Vagina (tissue), 2 donors: ENCODE measurements around the gene CMTR1. TPM values are rescaled to one million over a fixed set of nuclear protein-coding genes. Genes with fewer than 3 reads are reported as not detected.
"Not testable (repeated sequence)": the region's sequence is repeated elsewhere in the genome, so short reads cannot be mapped to it uniquely, and the experiment has no call there.

ENCODE experiments used
- DNase-seq, 2 donors: peaks; one replicate each; pipeline ENCODE4 v3.0.0-alpha.2; 2017; ENCODE audit errors: extremely low spot score in 2 of 2
- H3K27ac ChIP-seq: fragments of 200-600 bp; sonication (generic); one replicate; pipeline ENCODE4 v1.5.1; 2019
- H3K27me3 ChIP-seq: fragments of 200-600 bp; sonication (generic); one replicate; pipeline ENCODE4 v1.5.1; 2019
- H3K36me3 ChIP-seq, 2 donors: fragments of 200-600 bp; sonication (generic); one replicate each; pipeline ENCODE4 v1.5.1; 2017 to 2019
- H3K4me1 ChIP-seq: fragments of 200-600 bp; sonication (generic); one replicate; pipeline ENCODE4 v1.5.1; 2019
- H3K4me3 ChIP-seq, 2 donors: fragments of 200-600 bp; sonication (generic); 1 replicate in 1 of 2; 2 replicates in 1 of 2; pipeline ENCODE4 v1.5.1; 2016 to 2019
- H3K9me3 ChIP-seq: fragments of 200-600 bp; sonication (generic); one replicate; pipeline ENCODE4 v1.5.1; 2019
- POLR2A ChIP-seq, 2 donors: fragments of 450-650 bp; IDR thresholded peaks; one replicate each; pipeline ENCODE4 v1.6.1; 2017; ENCODE audit warnings: antibody characterized with exemption in 2 of 2, mild to moderate bottlenecking in 2 of 2, moderate library complexity in 2 of 2
- POLR2AphosphoS5 ChIP-seq, 2 donors: sonication (generic); formaldehyde crosslinking; IDR thresholded peaks; one replicate each; pipeline ENCODE4 v1.9.0; 2017; ENCODE audit warnings: antibody characterized with exemption in 2 of 2, mild to moderate bottlenecking in 2 of 2, low read depth in 1 of 2; ENCODE audit not compliant: insufficient read depth in 1 of 2
- intact Hi-C: fragments of 100-400 bp; cut with DNase I; formaldehyde crosslinking; loops from one replicate; pipeline ENCODE4 v1.15.1; 2023
- total RNA-seq: library from RNA; depleted of rRNA; stranded (reverse); fragments of >200 nt; gene quantifications from one replicate; pipeline ENCODE4 v1.2.3, GENCODE V29; 2016
- TF ChIP-seq, protein P1 (sequence below), 3 experiments: fragments of 450-650 bp in 2 of 3; fragments of 200-600 bp in 1 of 3; sonication (generic) in 1 of 3; IDR thresholded peaks; one replicate each; pipeline ENCODE4 v1.5.1; 2017 to 2019; ENCODE audit warnings: antibody characterized with exemption in 3 of 3, mild to moderate bottlenecking in 2 of 3, moderate library complexity in 2 of 3

The CMTR1 gene
- total RNA-seq, 1 donor from 2014 or later, result 24.3 TPM

DNA sequence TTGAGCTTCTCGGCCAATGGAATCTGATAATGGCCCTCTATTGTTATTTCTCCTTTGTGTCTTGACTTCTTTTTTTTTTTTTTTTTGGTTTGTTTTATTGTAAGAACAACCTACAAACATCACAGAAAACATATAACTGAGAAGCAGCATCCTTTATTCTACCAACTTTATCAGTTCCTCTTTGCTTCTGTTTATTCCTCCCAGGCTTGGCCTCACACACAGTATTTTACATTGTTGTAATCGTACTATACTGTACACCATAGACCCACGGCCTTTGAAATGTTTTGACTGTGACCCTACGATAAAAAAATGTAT is 67.2 kb downstream of the CMTR1 start:
- Histone ChIP-seq H3K9me3 (no peaks in the 10 kb centered on the region), H3K27me3 (no peaks in the 10 kb centered on the region), H3K4me1 (peaks cover 9% of the 10 kb centered on the region), H3K27ac (no peak overlapping the region), H3K4me3 (peak overlapping the region; percentile 64 to 80), H3K36me3 (no peaks in the 10 kb centered on the region)
- intact Hi-C loops, result no loop called here
- DNase-seq, result no peak
- TF ChIP-seq, protein P1, sequence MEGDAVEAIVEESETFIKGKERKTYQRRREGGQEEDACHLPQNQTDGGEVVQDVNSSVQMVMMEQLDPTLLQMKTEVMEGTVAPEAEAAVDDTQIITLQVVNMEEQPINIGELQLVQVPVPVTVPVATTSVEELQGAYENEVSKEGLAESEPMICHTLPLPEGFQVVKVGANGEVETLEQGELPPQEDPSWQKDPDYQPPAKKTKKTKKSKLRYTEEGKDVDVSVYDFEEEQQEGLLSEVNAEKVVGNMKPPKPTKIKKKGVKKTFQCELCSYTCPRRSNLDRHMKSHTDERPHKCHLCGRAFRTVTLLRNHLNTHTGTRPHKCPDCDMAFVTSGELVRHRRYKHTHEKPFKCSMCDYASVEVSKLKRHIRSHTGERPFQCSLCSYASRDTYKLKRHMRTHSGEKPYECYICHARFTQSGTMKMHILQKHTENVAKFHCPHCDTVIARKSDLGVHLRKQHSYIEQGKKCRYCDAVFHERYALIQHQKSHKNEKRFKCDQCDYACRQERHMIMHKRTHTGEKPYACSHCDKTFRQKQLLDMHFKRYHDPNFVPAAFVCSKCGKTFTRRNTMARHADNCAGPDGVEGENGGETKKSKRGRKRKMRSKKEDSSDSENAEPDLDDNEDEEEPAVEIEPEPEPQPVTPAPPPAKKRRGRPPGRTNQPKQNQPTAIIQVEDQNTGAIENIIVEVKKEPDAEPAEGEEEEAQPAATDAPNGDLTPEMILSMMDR (IDR thresholded peaks at IDR 0.05), result no peak
- TF ChIP-seq POLR2AphosphoS5 (IDR thresholded peaks at IDR 0.05; ENCODE audit: insufficient read depth in 1 of 2, low read depth in 1 of 2) (no peak), POLR2A (IDR thresholded peaks at IDR 0.05) (no peak)

GRCh38 chr6:37500904-37501303 is 67.9 kb downstream of the CMTR1 start:
- H3K4me1 ChIP-seq, DNase-seq, H3K36me3 ChIP-seq, H3K9me3 ChIP-seq, H3K27ac ChIP-seq, H3K27me3 ChIP-seq, intact Hi-C loops, H3K4me3 ChIP-seq: not testable (repeated sequence)

DNA sequence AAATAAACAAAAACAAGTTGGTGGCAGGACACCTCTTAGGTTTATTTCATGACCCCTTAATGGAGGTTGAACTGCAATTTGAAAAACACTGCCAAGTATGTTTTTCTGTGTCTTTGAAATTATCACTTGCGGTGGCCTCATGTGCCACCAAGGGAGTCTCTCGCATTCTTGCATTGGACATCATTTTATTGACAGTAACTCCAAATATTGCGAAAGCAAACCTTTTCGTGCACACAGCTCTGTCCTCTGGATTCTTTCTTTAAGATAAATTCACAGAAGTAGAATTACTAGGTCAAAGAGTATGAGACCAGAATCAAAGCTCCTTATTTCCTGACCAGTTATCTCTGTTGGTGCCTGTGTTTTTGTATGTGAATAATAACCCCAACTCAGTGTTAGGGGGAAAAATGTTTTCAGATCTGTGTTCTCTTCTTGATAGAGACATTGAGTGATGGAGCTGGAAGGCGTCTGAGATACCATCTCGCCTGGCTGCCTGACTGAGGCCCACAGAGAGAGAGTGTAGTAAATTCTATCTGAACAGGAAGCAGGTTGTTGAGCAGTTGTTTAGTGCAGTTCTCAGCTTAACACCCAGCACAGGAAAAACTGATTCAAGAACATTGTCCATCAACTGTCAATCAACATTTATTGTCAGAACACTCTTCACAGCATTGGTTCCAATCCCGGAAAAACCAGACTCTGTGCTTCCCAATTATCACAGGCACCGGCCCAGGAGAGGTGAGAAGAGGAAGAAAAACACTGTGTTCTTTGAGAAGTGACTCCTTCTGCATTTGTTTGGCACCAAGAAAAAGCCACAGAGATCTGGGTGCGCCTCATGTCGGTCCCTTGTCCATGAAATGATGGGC is 68.8 kb downstream of the CMTR1 start:
- Histone ChIP-seq H3K36me3 (no peaks in the 10 kb centered on the region), H3K9me3 (no peaks in the 10 kb centered on the region), H3K4me3 (no peak overlapping the region), H3K27ac (no peak overlapping the region), H3K27me3 (no peaks in the 10 kb centered on the region), H3K4me1 (peaks cover 9% of the 10 kb centered on the region)
- no peak for TF ChIP-seq POLR2AphosphoS5 (IDR thresholded peaks at IDR 0.05; ENCODE audit: insufficient read depth in 1 of 2, low read depth in 1 of 2)
- TF ChIP-seq POLR2A (IDR thresholded peaks at IDR 0.05), result no peak
- TF ChIP-seq, protein P1 (IDR thresholded peaks at IDR 0.05), result no peak
- intact Hi-C loops, result no loop called here
- no peak for DNase-seq

GRCh38 chr6:37502703-37503291 is 69.8 kb downstream of the CMTR1 start:
- no peak for DNase-seq
- TF ChIP-seq POLR2AphosphoS5 (IDR thresholded peaks at IDR 0.05; ENCODE audit: insufficient read depth in 1 of 2, low read depth in 1 of 2) (no peak), POLR2A (IDR thresholded peaks at IDR 0.05) (no peak)
- TF ChIP-seq, protein P1 (IDR thresholded peaks at IDR 0.05), result no peak
- Histone ChIP-seq H3K4me1 (peaks cover 9% of the 10 kb centered on the region), H3K27ac (no peak overlapping the region), H3K9me3 (no peaks in the 10 kb centered on the region), H3K27me3 (no peaks in the 10 kb centered on the region), H3K4me3 (no peak overlapping the region), H3K36me3 (no peaks in the 10 kb centered on the region)
- intact Hi-C loops, result no loop called here

DNA sequence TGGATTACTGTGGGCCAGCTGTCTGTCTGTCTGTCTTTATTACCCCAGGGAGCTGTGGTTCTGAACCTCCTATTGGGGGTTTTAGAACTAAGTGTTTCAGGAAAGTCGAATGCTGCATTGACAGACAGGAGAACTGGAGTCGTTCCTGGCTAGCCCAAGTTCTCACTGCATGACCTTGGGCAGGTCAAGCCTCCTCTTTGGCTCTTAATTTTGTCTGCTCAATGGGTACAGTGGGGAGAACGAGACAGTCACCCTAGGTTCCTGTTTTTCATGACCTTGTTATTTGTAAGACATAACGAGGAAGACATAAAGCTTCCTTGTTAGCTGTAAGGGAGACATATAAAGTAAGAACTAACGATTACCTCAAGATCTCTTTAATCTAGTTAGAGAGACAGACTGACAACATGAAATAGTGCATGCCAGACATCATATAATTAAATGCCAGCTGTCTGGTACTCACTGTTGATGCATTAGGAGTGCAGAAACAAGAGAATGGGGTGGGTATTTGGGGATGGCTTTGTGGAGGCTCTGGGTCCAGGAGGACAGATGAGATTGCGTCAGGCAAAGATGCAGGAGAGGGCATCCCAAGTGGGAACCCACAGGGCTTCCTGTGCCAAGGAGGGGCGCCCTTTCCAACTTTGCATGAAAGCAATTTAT is 70.4 kb downstream of the CMTR1 start:
- Histone ChIP-seq H3K27me3 (no peaks in the 10 kb centered on the region), H3K9me3 (no peaks in the 10 kb centered on the region), H3K4me1 (peaks cover 9% of the 10 kb centered on the region), H3K36me3 (no peaks in the 10 kb centered on the region), H3K27ac (no peak overlapping the region), H3K4me3 (no peak overlapping the region)
- TF ChIP-seq POLR2AphosphoS5 (IDR thresholded peaks at IDR 0.05; ENCODE audit: insufficient read depth in 1 of 2, low read depth in 1 of 2) (no peak), POLR2A (IDR thresholded peaks at IDR 0.05) (no peak)
- TF ChIP-seq, protein P1 (IDR thresholded peaks at IDR 0.05), result no peak
- intact Hi-C loops, result no loop called here
- no peak for DNase-seq
